Gastrocnemius medialis (tissue), 4 donors: ENCODE measurements around the gene GIT1. TPM values are rescaled to one million over a fixed set of nuclear protein-coding genes. Genes with fewer than 3 reads are reported as not detected.

ENCODE experiments used
- ATAC-seq, 2 donors: fragments of 150-250 bp; one replicate each; pipeline ENCODE4 v1.9.1; 2016
- DNase-seq, 2 donors: peaks; one replicate each; pipeline ENCODE4 v3.0.0-alpha.2; 2019
- H3K27ac ChIP-seq, 4 donors: fragments of 200-600 bp; sonication (generic); 1 replicate in 1 of 4; 2 replicates in 3 of 4; pipeline ENCODE4 v1.5.1; 2016 to 2018; ENCODE audit warnings: mild to moderate bottlenecking in 2 of 4, moderate library complexity in 1 of 4
- H3K27me3 ChIP-seq, 3 donors: fragments of 200-600 bp; sonication (generic) in 2 of 3; 1 replicate in 1 of 3; 2 replicates in 2 of 3; pipeline versions ENCODE4 v1.5.1 to v1.6.0; 2016 to 2019; ENCODE audit warnings: mild to moderate bottlenecking in 1 of 3, moderate library complexity in 1 of 3
- H3K36me3 ChIP-seq, 2 donors: fragments of 200-600 bp; sonication (generic) in 1 of 2; one replicate each; pipeline ENCODE4 v1.5.1; 2017 to 2018
- H3K4me1 ChIP-seq, 2 donors: fragments of 200-600 bp; sonication (generic) in 1 of 2; one replicate each; pipeline ENCODE4 v1.5.1; 2016 to 2017; ENCODE audit warnings: mild to moderate bottlenecking in 2 of 2
- H3K4me3 ChIP-seq, 4 donors: fragments of 200-600 bp; sonication (generic) in 3 of 4; 1 replicate in 1 of 4; 2 replicates in 3 of 4; pipeline ENCODE4 v1.5.1; 2016 to 2019; ENCODE audit warnings: mild to moderate bottlenecking in 2 of 4
- H3K9me3 ChIP-seq, 3 donors: fragments of 200-600 bp; sonication (generic) in 2 of 3; 1 replicate in 1 of 3; 2 replicates in 2 of 3; pipeline ENCODE4 v1.5.1; 2016 to 2019
- POLR2A ChIP-seq, 2 donors: fragments of 450-650 bp; IDR thresholded peaks; one replicate each; pipeline ENCODE4 v1.6.1; 2017; ENCODE audit warnings: antibody characterized with exemption in 2 of 2, mild to moderate bottlenecking in 2 of 2, moderate library complexity in 2 of 2
- in situ Hi-C, 4 donors: fragments of 200-750 bp; cut with MboI; loops; one replicate each; pipeline versions ENCODE4 v1.15.0 to v1.8.0; 2017; ENCODE audit warnings: low sequenced_read_pairs in 4 of 4
- intact Hi-C: fragments of 100-400 bp; cut with DNase I; formaldehyde crosslinking; loops from one replicate; pipeline ENCODE4 v1.15.1; 2023; ENCODE audit warnings: low total_unique reads
- total RNA-seq, 4 donors: library from RNA; depleted of rRNA; stranded (reverse); fragments of >200 nt; gene quantifications; one replicate each; pipeline versions ENCODE4 v1.1.0 to v1.2.3, GENCODE V29; 2016
- TF ChIP-seq, protein P1 (sequence below), 5 experiments: fragments of 450-650 bp in 3 of 5; fragments of 200-600 bp in 2 of 5; sonication (generic) in 2 of 5; IDR thresholded peaks in 4 of 5; conservative IDR thresholded peaks in 1 of 5; 1 replicate in 4 of 5; 2 replicates in 1 of 5; pipeline ENCODE4 v1.5.1; 2016 to 2019; ENCODE audit warnings: antibody characterized with exemption in 5 of 5, mild to moderate bottlenecking in 3 of 5, moderate library complexity in 3 of 5

The GIT1 gene
- total RNA-seq, 4 donors from 2014 or later, result 30.2 to 62.2 (median 41.1) TPM

DNA sequence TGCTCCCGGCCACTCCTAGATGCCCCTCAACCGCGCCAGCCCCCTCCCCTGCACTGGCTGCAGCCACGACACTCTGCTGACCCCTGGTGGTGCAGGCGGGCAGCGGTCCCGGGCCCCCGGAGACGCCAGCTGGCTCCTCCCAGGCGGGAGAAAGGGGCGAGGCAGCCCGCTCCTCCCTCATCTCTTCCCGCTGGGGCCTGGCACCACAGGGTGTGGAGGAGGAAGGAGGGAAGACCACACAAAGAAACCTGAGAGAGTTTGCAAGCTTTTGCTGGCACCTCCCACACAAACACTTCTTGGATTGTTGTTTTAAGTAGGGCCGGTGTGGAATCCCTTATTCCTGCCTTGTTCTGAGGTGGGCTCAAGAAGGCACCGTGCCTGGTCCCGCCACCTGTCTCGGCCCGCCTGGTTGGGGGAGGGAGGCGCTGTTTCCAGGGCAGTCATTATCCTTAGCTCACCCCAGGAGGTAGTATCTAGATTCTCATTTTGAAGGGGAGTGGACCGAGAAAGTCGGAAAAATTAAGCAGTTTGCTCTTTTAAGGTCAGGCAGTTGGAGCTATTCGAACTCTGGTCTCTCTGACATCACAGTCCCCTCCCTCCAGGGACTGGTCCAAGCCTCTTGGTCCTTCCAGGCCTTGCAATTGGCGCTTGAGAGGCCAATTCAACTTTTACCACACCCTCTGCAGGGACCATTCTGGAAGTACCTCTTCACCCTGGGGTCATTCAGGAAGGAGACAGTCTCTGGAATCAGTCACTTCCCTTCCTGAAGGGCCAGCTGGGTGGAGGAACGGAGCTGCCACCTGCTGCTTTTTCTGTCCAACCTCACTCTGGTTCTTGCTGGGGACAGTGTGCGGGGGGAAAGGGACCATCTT is 2.5 kb upstream of the GIT1 start:
- ATAC-seq (peak; percentile 31 to 37), DNase-seq (peak; percentile 73 to 82)
- Histone ChIP-seq H3K4me1 (peaks cover 49 to 57% of the 10 kb centered on the region in 2 donors), H3K27me3 (no peaks in the 10 kb centered on the region), H3K9me3 (no peaks in the 10 kb centered on the region), H3K36me3 (no peaks in the 10 kb centered on the region), H3K4me3 (peak overlapping the region; percentile 58 to 89 (median 66)), H3K27ac (peak overlapping the region; percentile 85 to 98 (median 93))
- intact Hi-C loops, result loop anchor here (1.0 to 2.0 kb wide), 2 partner anchors 12 to 21 kb away; no protein-coding TSS in a partner anchor
- no peak for TF ChIP-seq POLR2A (IDR thresholded peaks at IDR 0.05)
- TF ChIP-seq, protein P1, sequence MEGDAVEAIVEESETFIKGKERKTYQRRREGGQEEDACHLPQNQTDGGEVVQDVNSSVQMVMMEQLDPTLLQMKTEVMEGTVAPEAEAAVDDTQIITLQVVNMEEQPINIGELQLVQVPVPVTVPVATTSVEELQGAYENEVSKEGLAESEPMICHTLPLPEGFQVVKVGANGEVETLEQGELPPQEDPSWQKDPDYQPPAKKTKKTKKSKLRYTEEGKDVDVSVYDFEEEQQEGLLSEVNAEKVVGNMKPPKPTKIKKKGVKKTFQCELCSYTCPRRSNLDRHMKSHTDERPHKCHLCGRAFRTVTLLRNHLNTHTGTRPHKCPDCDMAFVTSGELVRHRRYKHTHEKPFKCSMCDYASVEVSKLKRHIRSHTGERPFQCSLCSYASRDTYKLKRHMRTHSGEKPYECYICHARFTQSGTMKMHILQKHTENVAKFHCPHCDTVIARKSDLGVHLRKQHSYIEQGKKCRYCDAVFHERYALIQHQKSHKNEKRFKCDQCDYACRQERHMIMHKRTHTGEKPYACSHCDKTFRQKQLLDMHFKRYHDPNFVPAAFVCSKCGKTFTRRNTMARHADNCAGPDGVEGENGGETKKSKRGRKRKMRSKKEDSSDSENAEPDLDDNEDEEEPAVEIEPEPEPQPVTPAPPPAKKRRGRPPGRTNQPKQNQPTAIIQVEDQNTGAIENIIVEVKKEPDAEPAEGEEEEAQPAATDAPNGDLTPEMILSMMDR (IDR thresholded peaks at IDR 0.05 in 4 of 5, conservative IDR thresholded peaks at IDR 0.05 in 1 of 5), result peak; percentile 95 to 99 (median 98)
- in situ Hi-C loops, result loop anchor here in 1 of 4 donors (25.0 kb wide), 1 partner anchor 345 kb away; the partner anchor contains the start of genes EFCAB5 and SSH2

DNA sequence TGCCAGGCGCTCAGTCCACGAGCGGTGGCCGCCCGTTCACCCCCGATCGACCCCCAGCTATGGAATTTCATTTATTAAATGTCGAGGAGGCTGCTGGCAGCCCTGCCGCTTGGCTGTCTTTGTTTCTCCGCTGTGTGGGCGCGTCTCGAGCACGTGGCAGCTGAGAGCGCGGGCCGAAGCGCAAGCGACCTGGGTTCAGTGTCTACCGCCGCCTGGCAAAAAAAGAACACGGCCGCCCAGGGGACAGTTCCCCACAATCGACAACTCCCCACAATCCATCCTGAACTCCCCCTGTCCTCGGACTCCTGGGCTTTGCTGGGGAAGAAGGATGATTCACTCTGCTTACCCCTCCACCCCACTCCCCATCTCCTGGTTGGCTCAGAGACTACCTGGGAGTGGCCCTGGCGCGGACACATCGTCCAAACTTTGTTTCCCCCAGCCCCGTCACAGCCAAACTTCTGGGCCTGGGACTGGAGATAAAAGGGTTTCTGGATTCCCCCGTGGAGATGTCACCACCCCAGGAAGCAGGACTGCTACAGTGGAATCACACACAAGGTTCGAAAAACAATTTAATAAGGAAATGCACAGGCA is 1.8 kb upstream of the GIT1 start:
- in situ Hi-C loops, result loop anchor here in 1 of 4 donors (25.0 kb wide), 1 partner anchor 346 kb away; the partner anchor contains the start of genes EFCAB5 and SSH2
- H3K9me3 ChIP-seq, result no peaks in the 10 kb centered on the region
- no peaks in the 10 kb centered on the region for H3K36me3 ChIP-seq
- TF ChIP-seq, protein P1 (IDR thresholded peaks at IDR 0.05 in 4 of 5, conservative IDR thresholded peaks at IDR 0.05 in 1 of 5), result no peak
- peak; percentile 4 to 7 for TF ChIP-seq POLR2A (IDR thresholded peaks at IDR 0.05)
- peak overlapping the region; percentile 58 to 89 (median 66) for H3K4me3 ChIP-seq
- peak; percentile 1 to 19 for ATAC-seq
- peaks cover 57 to 62% of the 10 kb centered on the region in 2 donors for H3K4me1 ChIP-seq
- H3K27ac ChIP-seq, result peak overlapping the region; percentile 85 to 98 (median 93)
- DNase-seq, result peak in 1 of 2 donors; percentile 56
- no peaks in the 10 kb centered on the region for H3K27me3 ChIP-seq
- intact Hi-C loops, result loop anchor here (1.0 to 2.0 kb wide), 2 partner anchors 11 to 22 kb away; no protein-coding TSS in a partner anchor

DNA sequence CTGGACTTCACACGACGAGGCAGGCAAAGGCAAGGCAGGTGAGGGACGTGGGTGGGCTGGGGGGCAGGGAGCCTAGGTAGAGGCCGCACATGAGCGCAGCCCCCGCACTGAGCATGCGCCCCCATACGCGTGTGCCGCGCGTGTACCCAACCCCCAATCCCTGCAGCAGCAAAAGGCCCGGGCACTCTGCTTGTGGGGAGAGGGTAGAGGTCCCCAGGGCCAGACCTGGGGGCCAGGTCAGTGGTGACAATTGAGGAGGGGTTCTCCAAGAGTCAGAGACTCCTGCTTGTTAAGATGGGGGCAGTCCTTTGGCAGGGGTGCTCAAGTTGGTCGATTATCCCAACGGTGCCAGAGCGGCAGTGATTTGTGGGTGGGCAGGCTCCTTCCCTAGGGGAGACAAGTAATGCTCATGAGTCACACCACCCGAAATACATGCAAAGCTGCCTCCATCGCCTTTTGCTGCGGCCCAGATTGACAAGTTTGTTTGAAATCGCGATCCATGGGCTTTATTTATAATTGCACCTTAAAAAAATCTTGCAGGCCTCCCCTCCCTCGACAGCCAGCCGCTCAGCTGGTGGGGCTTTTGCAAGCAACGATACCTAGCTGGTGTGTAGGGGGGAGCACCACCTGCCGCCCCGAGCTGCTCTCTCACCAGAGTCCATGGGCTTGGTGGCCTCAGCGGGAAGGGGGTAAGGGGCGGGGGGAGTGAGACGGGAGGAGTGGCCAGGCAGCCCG is 1.1 kb upstream of the GIT1 start:
- Histone ChIP-seq H3K9me3 (no peaks in the 10 kb centered on the region), H3K36me3 (no peaks in the 10 kb centered on the region), H3K27ac (peak overlapping the region; percentile 85 to 98 (median 93)), H3K4me1 (peaks cover 62 to 65% of the 10 kb centered on the region in 2 donors), H3K4me3 (peak overlapping the region; percentile 58 to 89 (median 66)), H3K27me3 (no peaks in the 10 kb centered on the region)
- TF ChIP-seq, protein P1 (IDR thresholded peaks at IDR 0.05 in 4 of 5, conservative IDR thresholded peaks at IDR 0.05 in 1 of 5), result no peak
- no peak for TF ChIP-seq POLR2A (IDR thresholded peaks at IDR 0.05)
- ATAC-seq (peak; percentile 5 to 13), DNase-seq (no peak)
- in situ Hi-C loops (loop anchor here in 1 of 4 donors (25.0 kb wide), 1 partner anchor 347 kb away; the partner anchor contains the start of genes EFCAB5 and SSH2), intact Hi-C loops (loop anchor here (1.0 to 2.0 kb wide), 2 partner anchors 10 to 22 kb away; no protein-coding TSS in a partner anchor)
